ENCODE results near the gene MSRB1. TPM values are rescaled to one million over a fixed set of nuclear protein-coding genes. Genes with fewer than 3 reads are reported as not detected.

Gene MSRB1
- total RNA-seq, 1 donor from 2014 or later, result 23.7 TPM

DNA sequence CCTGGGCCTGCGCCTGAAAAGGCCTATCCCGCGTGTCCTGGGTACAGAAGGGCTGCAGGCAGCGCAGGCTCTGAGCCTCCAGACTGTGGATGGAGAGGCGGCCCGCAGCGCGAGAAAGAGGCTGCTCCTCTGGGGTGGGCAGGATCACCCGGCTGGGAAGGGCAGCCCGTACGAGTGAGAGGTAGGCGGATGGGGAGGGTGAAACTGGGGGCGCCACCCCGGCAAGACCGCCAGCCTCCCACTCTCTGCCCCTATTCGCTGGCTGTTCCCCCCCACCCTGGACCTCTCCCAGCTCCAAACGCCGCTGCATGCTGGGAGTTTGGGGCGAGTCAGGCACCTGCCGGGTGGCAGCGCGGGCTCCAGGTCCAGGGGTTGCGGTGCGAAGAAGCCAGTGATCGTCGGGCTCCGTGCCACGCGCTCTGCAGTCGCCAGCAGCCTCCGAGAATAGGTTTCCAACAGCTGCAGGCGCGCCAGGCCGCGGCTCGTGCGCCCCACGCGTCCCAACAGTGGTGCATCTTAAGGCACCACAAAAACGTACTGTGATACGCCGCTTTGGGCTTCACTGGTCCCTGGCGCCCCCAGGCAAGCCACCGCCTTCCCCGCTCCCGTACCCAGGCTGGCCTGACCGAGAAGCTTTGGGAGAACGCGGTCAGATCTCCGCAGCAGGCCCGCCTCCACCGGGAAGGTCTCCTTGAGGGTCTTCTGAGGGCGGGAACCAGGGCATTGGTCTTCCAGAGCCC is 37.2 kb upstream of the MSRB1 start:
- Mint-ChIP-seq H3K4me1 (ENCODE audit: low read depth, unreplicated experiment) (peaks cover 2% of the 10 kb centered on the region), H3K36me3 (ENCODE audit: low read depth, unreplicated experiment) (peaks cover 1% of the 10 kb centered on the region), H3K27me3 (ENCODE audit: low read depth, unreplicated experiment) (peaks cover 19% of the 10 kb centered on the region), H3K4me3 (ENCODE audit: unreplicated experiment) (no peak overlapping the region), H3K27ac (ENCODE audit: unreplicated experiment) (no peak overlapping the region), H3K9me3 (ENCODE audit: unreplicated experiment) (no peaks in the 10 kb centered on the region)
- peaks cover 7% of the 10 kb centered on the region for H3K36me3 ChIP-seq (ENCODE audit: insufficient read depth, low read length)
- peaks cover 5% of the 10 kb centered on the region for H3K79me2 ChIP-seq (ENCODE audit: insufficient read depth, low read length)
- no peaks in the 10 kb centered on the region for H3K9me3 ChIP-seq (ENCODE audit: insufficient read depth, low read depth, low read length)
- FAIRE-seq (no peak), DNase-seq (ENCODE audit: low read depth) (no peak)
- no peak overlapping the region for H2AFZ ChIP-seq (ENCODE audit: low read depth, low read length)
- peaks cover 32% of the 10 kb centered on the region for H3K27me3 ChIP-seq (ENCODE audit: insufficient read depth, low read length)
- no peak overlapping the region for H3K4me3 ChIP-seq (ENCODE audit: insufficient read depth, low read depth, low read length)
- H3K4me2 ChIP-seq (ENCODE audit: low read length), result no peak overlapping the region
- peak; percentile 57 for TF ChIP-seq EZH2 (IDR thresholded peaks at IDR 0.05; ENCODE audit: insufficient read depth, low read length)
- TF ChIP-seq, protein P1, sequence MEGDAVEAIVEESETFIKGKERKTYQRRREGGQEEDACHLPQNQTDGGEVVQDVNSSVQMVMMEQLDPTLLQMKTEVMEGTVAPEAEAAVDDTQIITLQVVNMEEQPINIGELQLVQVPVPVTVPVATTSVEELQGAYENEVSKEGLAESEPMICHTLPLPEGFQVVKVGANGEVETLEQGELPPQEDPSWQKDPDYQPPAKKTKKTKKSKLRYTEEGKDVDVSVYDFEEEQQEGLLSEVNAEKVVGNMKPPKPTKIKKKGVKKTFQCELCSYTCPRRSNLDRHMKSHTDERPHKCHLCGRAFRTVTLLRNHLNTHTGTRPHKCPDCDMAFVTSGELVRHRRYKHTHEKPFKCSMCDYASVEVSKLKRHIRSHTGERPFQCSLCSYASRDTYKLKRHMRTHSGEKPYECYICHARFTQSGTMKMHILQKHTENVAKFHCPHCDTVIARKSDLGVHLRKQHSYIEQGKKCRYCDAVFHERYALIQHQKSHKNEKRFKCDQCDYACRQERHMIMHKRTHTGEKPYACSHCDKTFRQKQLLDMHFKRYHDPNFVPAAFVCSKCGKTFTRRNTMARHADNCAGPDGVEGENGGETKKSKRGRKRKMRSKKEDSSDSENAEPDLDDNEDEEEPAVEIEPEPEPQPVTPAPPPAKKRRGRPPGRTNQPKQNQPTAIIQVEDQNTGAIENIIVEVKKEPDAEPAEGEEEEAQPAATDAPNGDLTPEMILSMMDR (IDR thresholded peaks at IDR 0.05; ENCODE audit: insufficient read depth, low read depth, low read length), result no peak
- H3K9ac ChIP-seq (ENCODE audit: low read length), result no peak overlapping the region
- H3K27ac ChIP-seq (ENCODE audit: low read depth, low read length), result no peak overlapping the region
- peaks cover 11% of the 10 kb centered on the region for H3K4me1 ChIP-seq (ENCODE audit: insufficient read depth, low read length)
- H4K20me1 ChIP-seq (ENCODE audit: insufficient read depth, low read length), result peaks cover 41% of the 10 kb centered on the region

DNA sequence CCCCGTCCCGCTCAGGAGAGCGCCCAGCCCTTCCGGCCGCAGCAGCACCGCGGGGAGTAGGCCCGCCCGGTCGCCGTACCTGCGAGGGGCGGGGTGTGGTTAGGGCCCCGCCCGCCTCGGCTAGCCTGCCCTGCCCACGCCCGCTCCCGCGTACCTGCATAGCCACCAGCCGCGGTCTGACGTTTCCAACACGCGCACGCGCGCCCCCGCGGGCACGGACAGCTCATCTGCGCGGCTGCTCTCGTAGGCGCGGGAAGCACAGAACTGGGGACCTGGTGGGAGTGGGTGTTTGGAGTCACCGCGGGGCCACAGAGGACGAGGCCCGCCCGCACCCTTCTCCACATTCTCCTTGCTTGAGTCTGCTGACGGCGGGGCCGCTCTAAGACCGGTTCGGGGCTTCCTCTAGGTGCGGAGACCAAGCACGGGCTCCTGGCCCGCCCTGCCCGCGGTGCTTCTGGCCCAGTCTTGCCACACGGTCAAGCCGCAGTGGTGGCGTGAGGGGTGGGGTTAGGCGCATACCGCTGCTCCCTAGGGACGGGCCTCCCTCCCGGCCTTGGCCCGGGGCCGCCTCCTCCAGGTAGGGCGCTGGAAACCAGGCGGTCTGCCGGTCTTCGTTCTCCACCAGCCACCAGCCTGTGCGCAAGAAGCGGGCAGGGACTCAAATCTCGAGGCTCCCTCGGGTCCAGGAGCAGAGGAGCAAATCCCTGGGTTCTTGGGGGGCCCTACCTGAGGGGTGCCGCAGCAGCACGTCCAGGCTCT is 36.5 kb upstream of the MSRB1 start:
- TF ChIP-seq EZH2 (IDR thresholded peaks at IDR 0.05; ENCODE audit: insufficient read depth, low read length), result no peak
- TF ChIP-seq, protein P1 (IDR thresholded peaks at IDR 0.05; ENCODE audit: insufficient read depth, low read depth, low read length), result no peak
- peaks cover 6% of the 10 kb centered on the region for H3K36me3 Mint-ChIP-seq (ENCODE audit: low read depth, unreplicated experiment)
- H3K4me1 ChIP-seq (ENCODE audit: insufficient read depth, low read length), result peaks cover 4% of the 10 kb centered on the region
- no peaks in the 10 kb centered on the region for H3K9me3 Mint-ChIP-seq (ENCODE audit: unreplicated experiment)
- H3K4me2 ChIP-seq (ENCODE audit: low read length), result no peak overlapping the region
- H4K20me1 ChIP-seq (ENCODE audit: insufficient read depth, low read length), result peaks cover 38% of the 10 kb centered on the region
- peaks cover 2% of the 10 kb centered on the region for H3K4me1 Mint-ChIP-seq (ENCODE audit: low read depth, unreplicated experiment)
- peaks cover 32% of the 10 kb centered on the region for H3K27me3 ChIP-seq (ENCODE audit: insufficient read depth, low read length)
- H3K9me3 ChIP-seq (ENCODE audit: insufficient read depth, low read depth, low read length), result no peaks in the 10 kb centered on the region
- H3K27ac ChIP-seq (ENCODE audit: low read depth, low read length), result no peak overlapping the region
- H3K4me3 Mint-ChIP-seq (ENCODE audit: unreplicated experiment), result no peak overlapping the region
- H3K9ac ChIP-seq (ENCODE audit: low read length), result no peak overlapping the region
- peaks cover 7% of the 10 kb centered on the region for H3K36me3 ChIP-seq (ENCODE audit: insufficient read depth, low read length)
- H2AFZ ChIP-seq (ENCODE audit: low read depth, low read length), result no peak overlapping the region
- H3K4me3 ChIP-seq (ENCODE audit: insufficient read depth, low read depth, low read length), result no peak overlapping the region
- H3K27me3 Mint-ChIP-seq (ENCODE audit: low read depth, unreplicated experiment), result peaks cover 19% of the 10 kb centered on the region
- peaks cover 5% of the 10 kb centered on the region for H3K79me2 ChIP-seq (ENCODE audit: insufficient read depth, low read length)
- DNase-seq (ENCODE audit: low read depth) (no peak), FAIRE-seq (no peak)
- H3K27ac Mint-ChIP-seq (ENCODE audit: unreplicated experiment), result no peak overlapping the region

Data from astrocyte (in vitro differentiated cells and primary cell).